ENCODE measurements around the gene SLC24A3. TPM values are rescaled to one million over a fixed set of nuclear protein-coding genes. Genes with fewer than 3 reads are reported as not detected.
"Not testable (repeated sequence)": the region's sequence is repeated elsewhere in the genome, so short reads cannot be mapped to it uniquely, and the experiment has no call there.

Gene SLC24A3
- polyA plus RNA-seq, 1 donor = 9.9 TPM

GRCh38 chr20:19639471-19640045, 427.1 kb downstream of the SLC24A3 start:
- H3K4me3 ChIP-seq (ENCODE audit: low read length); DNase-seq; H3K27me3 ChIP-seq (ENCODE audit: control insufficient read depth, insufficient read depth, low read length); H3K36me3 ChIP-seq (ENCODE audit: control insufficient read depth, insufficient read depth, low read length); H3K27ac ChIP-seq (ENCODE audit: low read length); H3K9me3 ChIP-seq (ENCODE audit: control insufficient read depth, low read depth, low read length); H3K4me1 ChIP-seq (ENCODE audit: control insufficient read depth, insufficient read depth, low read length): not testable (repeated sequence)
- no CpG with 5 or more reads among the region's 32 CpGs for whole genome bisulfite sequencing (ENCODE audit: insufficient coverage, low lambda C conversion rate)

- DNase-seq = no peak
- Histone ChIP-seq H3K4me1 (ENCODE audit: control insufficient read depth, insufficient read depth, low read length) (no peaks in the 10 kb centered on the region), H3K27me3 (ENCODE audit: control insufficient read depth, insufficient read depth, low read length) (no peaks in the 10 kb centered on the region), H3K4me3 (ENCODE audit: low read length) (no peak overlapping the region), H3K27ac (ENCODE audit: low read length) (no peak overlapping the region), H3K36me3 (ENCODE audit: control insufficient read depth, insufficient read depth, low read length) (no peaks in the 10 kb centered on the region), H3K9me3 (ENCODE audit: control insufficient read depth, low read depth, low read length) (no peaks in the 10 kb centered on the region)
- no CpG with 5 or more reads among the region's 4 CpGs for WGBS (ENCODE audit: insufficient coverage, low lambda C conversion rate)
Measured at GRCh38 chr20:19642860-19643259, 430.4 kb downstream of the SLC24A3 start.

GRCh38 chr20:19644085-19644484, 431.6 kb downstream of the SLC24A3 start:
- Histone ChIP-seq H3K27ac (ENCODE audit: low read length) (no peak overlapping the region), H3K4me1 (ENCODE audit: control insufficient read depth, insufficient read depth, low read length) (no peaks in the 10 kb centered on the region), H3K9me3 (ENCODE audit: control insufficient read depth, low read depth, low read length) (no peaks in the 10 kb centered on the region), H3K36me3 (ENCODE audit: control insufficient read depth, insufficient read depth, low read length) (no peaks in the 10 kb centered on the region), H3K27me3 (ENCODE audit: control insufficient read depth, insufficient read depth, low read length) (no peaks in the 10 kb centered on the region), H3K4me3 (ENCODE audit: low read length) (no peak overlapping the region)
- no CpG with 5 or more reads among the region's 9 CpGs for WGBS (ENCODE audit: insufficient coverage, low lambda C conversion rate)
- DNase-seq = no peak

GRCh38 chr20:19646963-19647362, 434.5 kb downstream of the SLC24A3 start:
- Histone ChIP-seq H3K27me3 (ENCODE audit: control insufficient read depth, insufficient read depth, low read length) (no peaks in the 10 kb centered on the region), H3K36me3 (ENCODE audit: control insufficient read depth, insufficient read depth, low read length) (no peaks in the 10 kb centered on the region), H3K4me1 (ENCODE audit: control insufficient read depth, insufficient read depth, low read length) (no peaks in the 10 kb centered on the region), H3K4me3 (ENCODE audit: low read length) (no peak overlapping the region), H3K27ac (ENCODE audit: low read length) (no peak overlapping the region), H3K9me3 (ENCODE audit: control insufficient read depth, low read depth, low read length) (no peaks in the 10 kb centered on the region)
- no peak for DNase-seq
- no CpG with 5 or more reads among the region's 2 CpGs for WGBS (ENCODE audit: insufficient coverage, low lambda C conversion rate)

- Histone ChIP-seq H3K9me3 (ENCODE audit: control insufficient read depth, low read depth, low read length) (no peaks in the 10 kb centered on the region), H3K36me3 (ENCODE audit: control insufficient read depth, insufficient read depth, low read length) (no peaks in the 10 kb centered on the region), H3K4me1 (ENCODE audit: control insufficient read depth, insufficient read depth, low read length) (no peaks in the 10 kb centered on the region), H3K27me3 (ENCODE audit: control insufficient read depth, insufficient read depth, low read length) (no peaks in the 10 kb centered on the region), H3K27ac (ENCODE audit: low read length) (no peak overlapping the region), H3K4me3 (ENCODE audit: low read length) (no peak overlapping the region)
- WGBS (ENCODE audit: insufficient coverage, low lambda C conversion rate) = 67% methylated on average over 1 of the region's 2 CpGs
- no peak for DNase-seq
Measured at GRCh38 chr20:19648024-19648423, 435.6 kb downstream of the SLC24A3 start.

- Histone ChIP-seq H3K27ac (ENCODE audit: low read length) (no peak overlapping the region), H3K27me3 (ENCODE audit: control insufficient read depth, insufficient read depth, low read length) (no peaks in the 10 kb centered on the region), H3K4me3 (ENCODE audit: low read length) (no peak overlapping the region), H3K4me1 (ENCODE audit: control insufficient read depth, insufficient read depth, low read length) (no peaks in the 10 kb centered on the region), H3K36me3 (ENCODE audit: control insufficient read depth, insufficient read depth, low read length) (no peaks in the 10 kb centered on the region), H3K9me3 (ENCODE audit: control insufficient read depth, low read depth, low read length) (no peaks in the 10 kb centered on the region)
- WGBS (ENCODE audit: insufficient coverage, low lambda C conversion rate) = 71% methylated on average over 2 of the region's 3 CpGs
- no peak for DNase-seq
Measured at GRCh38 chr20:19649041-19649440, 436.6 kb downstream of the SLC24A3 start.

- H3K27ac ChIP-seq (ENCODE audit: low read length) = no peak overlapping the region
- no peak for DNase-seq
- no peaks in the 10 kb centered on the region for H3K27me3 ChIP-seq (ENCODE audit: control insufficient read depth, insufficient read depth, low read length)
- 40% methylated on average over 1 of the region's 5 CpGs for WGBS (ENCODE audit: insufficient coverage, low lambda C conversion rate)
- no peaks in the 10 kb centered on the region for H3K4me1 ChIP-seq (ENCODE audit: control insufficient read depth, insufficient read depth, low read length)
- H3K9me3 ChIP-seq (ENCODE audit: control insufficient read depth, low read depth, low read length) = no peaks in the 10 kb centered on the region
- no peak overlapping the region for H3K4me3 ChIP-seq (ENCODE audit: low read length)
- H3K36me3 ChIP-seq (ENCODE audit: control insufficient read depth, insufficient read depth, low read length) = no peaks in the 10 kb centered on the region
Measured at GRCh38 chr20:19652591-19653026, 440.2 kb downstream of the SLC24A3 start.

- H3K9me3 ChIP-seq (ENCODE audit: control insufficient read depth, low read depth, low read length) = no peaks in the 10 kb centered on the region
- no peaks in the 10 kb centered on the region for H3K36me3 ChIP-seq (ENCODE audit: control insufficient read depth, insufficient read depth, low read length)
- no peaks in the 10 kb centered on the region for H3K4me1 ChIP-seq (ENCODE audit: control insufficient read depth, insufficient read depth, low read length)
- H3K4me3 ChIP-seq (ENCODE audit: low read length) = no peak overlapping the region
- WGBS (ENCODE audit: insufficient coverage, low lambda C conversion rate) = 80% methylated on average over 1 of the region's 6 CpGs
- no peak overlapping the region for H3K27ac ChIP-seq (ENCODE audit: low read length)
- no peaks in the 10 kb centered on the region for H3K27me3 ChIP-seq (ENCODE audit: control insufficient read depth, insufficient read depth, low read length)
- no peak for DNase-seq
Measured at GRCh38 chr20:19653327-19653726, 440.9 kb downstream of the SLC24A3 start.

- Histone ChIP-seq H3K36me3 (ENCODE audit: control insufficient read depth, insufficient read depth, low read length) (no peaks in the 10 kb centered on the region), H3K4me3 (ENCODE audit: low read length) (no peak overlapping the region), H3K27me3 (ENCODE audit: control insufficient read depth, insufficient read depth, low read length) (no peaks in the 10 kb centered on the region), H3K27ac (ENCODE audit: low read length) (no peak overlapping the region), H3K4me1 (ENCODE audit: control insufficient read depth, insufficient read depth, low read length) (no peaks in the 10 kb centered on the region), H3K9me3 (ENCODE audit: control insufficient read depth, low read depth, low read length) (no peaks in the 10 kb centered on the region)
- WGBS (ENCODE audit: insufficient coverage, low lambda C conversion rate) = no CpG with 5 or more reads among the region's 8 CpGs
- no peak for DNase-seq
Measured at GRCh38 chr20:19654921-19655320, 442.5 kb downstream of the SLC24A3 start.

GRCh38 chr20:19658137-19658536, 445.7 kb downstream of the SLC24A3 start:
- Histone ChIP-seq H3K9me3 (ENCODE audit: control insufficient read depth, low read depth, low read length) (no peaks in the 10 kb centered on the region), H3K27me3 (ENCODE audit: control insufficient read depth, insufficient read depth, low read length) (peaks cover 7% of the 10 kb centered on the region), H3K4me1 (ENCODE audit: control insufficient read depth, insufficient read depth, low read length) (no peaks in the 10 kb centered on the region), H3K36me3 (ENCODE audit: control insufficient read depth, insufficient read depth, low read length) (no peaks in the 10 kb centered on the region), H3K27ac (ENCODE audit: low read length) (no peak overlapping the region), H3K4me3 (ENCODE audit: low read length) (no peak overlapping the region)
- no peak for DNase-seq
- WGBS (ENCODE audit: insufficient coverage, low lambda C conversion rate) = no CpG with 5 or more reads among the region's 15 CpGs

- Histone ChIP-seq H3K36me3 (ENCODE audit: control insufficient read depth, insufficient read depth, low read length) (no peaks in the 10 kb centered on the region), H3K27me3 (ENCODE audit: control insufficient read depth, insufficient read depth, low read length) (peaks cover 7% of the 10 kb centered on the region), H3K4me1 (ENCODE audit: control insufficient read depth, insufficient read depth, low read length) (no peaks in the 10 kb centered on the region), H3K9me3 (ENCODE audit: control insufficient read depth, low read depth, low read length) (no peaks in the 10 kb centered on the region), H3K4me3 (ENCODE audit: low read length) (no peak overlapping the region), H3K27ac (ENCODE audit: low read length) (no peak overlapping the region)
- WGBS (ENCODE audit: insufficient coverage, low lambda C conversion rate) = 100% methylated on average over 1 of the region's 7 CpGs
- no peak for DNase-seq
Measured at GRCh38 chr20:19659448-19659847, 447.0 kb downstream of the SLC24A3 start.
